Immature natural killer cell (primary cell): ENCODE measurements around the gene TBC1D7. TPM values are rescaled to one million over a fixed set of nuclear protein-coding genes. Genes with fewer than 3 reads are reported as not detected.

Source experiments
- DNase-seq, 3 donors: peaks; one replicate each; pipeline ENCODE4 v3.0.0; 2022; ENCODE audit warnings: mixed read lengths in 1 of 3
- H3K27ac Mint-ChIP-seq, 6 donors: one replicate each; pipeline ENCODE4 v1.8.0; 2020; ENCODE audit warnings: mixed read lengths in 6 of 6, mild to moderate bottlenecking in 5 of 6, inconsistent platforms in 4 of 6, moderate library complexity in 3 of 6
- H3K27me3 Mint-ChIP-seq, 3 donors: one replicate each; pipeline ENCODE4 v1.8.0; 2020 to 2021; ENCODE audit warnings: low read depth in 3 of 3, mild to moderate bottlenecking in 3 of 3, mixed read lengths in 3 of 3, moderate library complexity in 3 of 3, inconsistent platforms in 1 of 3
- H3K36me3 Mint-ChIP-seq, 3 donors: one replicate each; pipeline ENCODE4 v1.8.0; 2020; ENCODE audit warnings: mixed read lengths in 3 of 3, inconsistent platforms in 2 of 3, mild to moderate bottlenecking in 2 of 3
- H3K4me1 Mint-ChIP-seq, 2 donors: one replicate each; pipeline ENCODE4 v1.8.0; 2020; ENCODE audit warnings: inconsistent platforms in 2 of 2, mild to moderate bottlenecking in 2 of 2, mixed read lengths in 2 of 2, moderate library complexity in 1 of 2
- H3K4me3 Mint-ChIP-seq, 5 donors: one replicate each; pipeline ENCODE4 v1.8.0; 2020; ENCODE audit warnings: mild to moderate bottlenecking in 5 of 5, mixed read lengths in 5 of 5, inconsistent platforms in 3 of 5, moderate library complexity in 3 of 5
- H3K9me3 Mint-ChIP-seq, 6 donors: one replicate each; pipeline ENCODE4 v1.8.0; 2020; ENCODE audit warnings: mild to moderate bottlenecking in 6 of 6, mixed read lengths in 6 of 6, inconsistent platforms in 4 of 6, moderate library complexity in 3 of 6
- polyA plus RNA-seq, 3 donors: library from polyadenylated mRNA; unstranded; fragments of 300-500 nt; fragmentation: Illumina TruSeq; gene quantifications; one replicate each; pipeline ENCODE4 v1.2.3, GENCODE V29; 2021

The TBC1D7 gene
- polyA plus RNA-seq, 3 donors from 2014 or later: 19.0 to 40.3 (median 23.5) TPM

DNA sequence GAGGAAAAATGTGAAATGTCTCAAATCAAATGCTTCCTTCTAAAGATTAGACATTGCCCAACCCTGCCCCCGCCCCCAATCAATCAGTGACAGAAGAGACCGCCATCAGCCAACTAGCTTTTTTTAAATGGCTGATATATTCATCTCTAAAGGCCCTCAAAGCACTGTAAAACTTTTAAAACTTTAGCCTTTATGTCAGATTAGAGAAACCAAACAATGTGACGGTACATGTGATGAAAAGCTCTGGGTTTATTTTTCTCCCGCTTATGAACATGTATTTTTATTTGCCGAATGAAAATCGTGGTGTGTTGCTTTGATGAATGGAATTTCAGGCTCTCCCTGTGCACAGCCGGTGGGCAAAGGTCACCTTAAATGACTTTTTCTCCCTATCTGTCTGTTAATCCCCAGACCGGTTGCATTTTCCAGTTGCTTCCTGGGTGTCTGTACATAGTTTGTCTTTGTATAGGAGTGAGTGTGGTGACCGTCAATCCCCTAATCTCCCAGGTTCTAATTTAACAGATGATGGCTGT is 38.5 kb downstream of the TBC1D7 start:
- Mint-ChIP-seq H3K36me3 (peaks cover 18 to 50% (median 24%) of the 10 kb centered on the region in 3 donors), H3K9me3 (peaks cover 0 to 1% (median 0%) of the 10 kb centered on the region in 6 donors), H3K27me3 (no peaks in the 10 kb centered on the region), H3K4me1 (no peaks in the 10 kb centered on the region), H3K4me3 (no peak overlapping the region), H3K27ac (no peak overlapping the region)
- DNase-seq: no peak

DNA sequence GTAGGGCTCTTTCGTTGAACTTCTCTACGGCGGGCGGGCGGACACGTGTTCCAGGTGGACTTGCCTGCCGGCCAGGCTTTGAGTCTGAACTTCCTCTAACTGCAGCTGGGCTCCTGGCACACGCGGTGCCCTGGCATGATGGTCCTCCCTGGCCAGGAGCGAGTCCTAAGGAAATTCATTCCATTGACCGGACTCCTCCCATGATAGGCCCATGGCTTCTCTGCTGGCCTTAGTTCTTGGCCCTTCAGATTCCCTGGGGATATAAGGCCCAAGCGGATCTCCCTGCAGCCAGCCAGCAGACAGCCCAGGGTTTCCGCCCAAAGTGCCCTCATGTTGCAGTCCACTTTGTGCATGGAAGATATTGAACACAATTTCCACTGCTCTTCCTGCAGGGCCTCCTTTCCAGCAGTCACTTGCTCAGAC is 39.4 kb downstream of the TBC1D7 start:
- Mint-ChIP-seq H3K4me1 (no peaks in the 10 kb centered on the region), H3K27ac (no peak overlapping the region), H3K27me3 (no peaks in the 10 kb centered on the region), H3K36me3 (peaks cover 11 to 41% (median 15%) of the 10 kb centered on the region in 3 donors), H3K4me3 (no peak overlapping the region), H3K9me3 (peaks cover 0 to 1% (median 0%) of the 10 kb centered on the region in 6 donors)
- DNase-seq: no peak

DNA sequence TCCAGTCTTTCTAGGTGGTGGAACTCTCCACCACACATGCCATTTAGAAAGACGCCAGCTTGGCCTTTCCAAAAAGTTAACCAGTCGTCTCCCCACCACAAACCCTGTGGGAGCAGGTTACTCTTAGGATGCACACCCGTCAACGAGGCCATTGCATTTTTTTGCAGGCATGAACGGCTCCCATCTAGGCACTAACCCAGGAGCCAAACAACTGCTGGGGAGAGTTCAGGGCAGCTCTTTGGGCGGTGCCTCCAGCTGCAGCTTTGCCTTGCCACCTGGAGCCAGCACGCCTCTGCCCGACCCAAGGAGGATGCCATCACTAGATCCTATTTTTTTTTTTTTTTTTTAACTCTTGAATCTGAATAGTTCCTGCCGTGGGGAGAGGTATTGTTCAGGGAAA is 39.9 kb downstream of the TBC1D7 start:
- Mint-ChIP-seq H3K9me3 (peaks cover 0 to 1% (median 0%) of the 10 kb centered on the region in 6 donors), H3K27ac (no peak overlapping the region), H3K4me1 (no peaks in the 10 kb centered on the region), H3K36me3 (peaks cover 11 to 38% (median 12%) of the 10 kb centered on the region in 3 donors), H3K27me3 (no peaks in the 10 kb centered on the region), H3K4me3 (no peak overlapping the region)
- no peak for DNase-seq

DNA sequence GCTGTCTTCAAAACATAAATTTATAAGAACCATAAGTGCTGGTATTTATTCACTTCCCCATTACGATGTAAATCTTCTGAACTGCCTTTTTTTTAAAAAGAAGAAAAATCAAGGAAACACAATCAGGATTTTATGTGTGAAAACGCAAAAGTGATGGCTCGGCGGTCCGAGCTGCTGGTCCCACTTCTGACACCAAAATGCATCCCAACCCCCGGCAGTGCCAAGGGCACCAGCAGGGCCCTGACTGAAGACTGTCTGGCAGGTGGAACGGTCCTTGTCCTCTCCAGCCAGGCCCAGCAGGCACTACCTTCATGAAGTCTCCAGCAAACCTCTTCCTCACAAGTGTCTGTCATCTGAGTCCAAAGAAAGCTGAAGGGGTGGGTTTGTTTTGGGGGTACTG is 41.2 kb downstream of the TBC1D7 start:
- Mint-ChIP-seq H3K36me3 (peaks cover 7 to 28% (median 8%) of the 10 kb centered on the region in 3 donors), H3K4me3 (no peak overlapping the region), H3K4me1 (no peaks in the 10 kb centered on the region), H3K9me3 (no peaks in the 10 kb centered on the region), H3K27ac (peak overlapping the region in 1 of 6 donors; percentile 0), H3K27me3 (no peaks in the 10 kb centered on the region)
- DNase-seq: no peak

DNA sequence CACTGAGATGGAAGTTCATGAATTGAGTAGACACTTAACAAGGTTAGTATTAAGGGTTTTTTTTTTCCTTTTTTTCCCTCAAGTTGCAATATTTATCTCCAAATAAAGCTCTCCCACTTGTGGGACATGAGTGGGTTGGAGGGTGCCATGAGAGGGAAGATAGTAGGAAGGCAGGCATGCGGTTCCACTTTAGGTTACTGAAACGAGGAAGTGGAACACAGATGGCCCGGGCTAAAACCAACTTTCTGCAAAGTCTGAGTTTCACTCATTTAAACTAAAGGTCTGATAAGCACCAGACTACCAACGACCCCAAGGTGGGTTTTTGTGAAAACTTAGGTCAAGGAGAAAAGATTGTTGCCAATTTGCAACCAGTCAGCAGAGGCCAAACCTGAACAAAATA is 42.2 kb downstream of the TBC1D7 start:
- Mint-ChIP-seq H3K36me3 (peaks cover 7 to 28% (median 8%) of the 10 kb centered on the region in 3 donors), H3K4me3 (no peak overlapping the region), H3K27ac (peak overlapping the region in 1 of 6 donors; percentile 12), H3K4me1 (no peaks in the 10 kb centered on the region), H3K9me3 (no peaks in the 10 kb centered on the region), H3K27me3 (no peaks in the 10 kb centered on the region)
- no peak for DNase-seq

DNA sequence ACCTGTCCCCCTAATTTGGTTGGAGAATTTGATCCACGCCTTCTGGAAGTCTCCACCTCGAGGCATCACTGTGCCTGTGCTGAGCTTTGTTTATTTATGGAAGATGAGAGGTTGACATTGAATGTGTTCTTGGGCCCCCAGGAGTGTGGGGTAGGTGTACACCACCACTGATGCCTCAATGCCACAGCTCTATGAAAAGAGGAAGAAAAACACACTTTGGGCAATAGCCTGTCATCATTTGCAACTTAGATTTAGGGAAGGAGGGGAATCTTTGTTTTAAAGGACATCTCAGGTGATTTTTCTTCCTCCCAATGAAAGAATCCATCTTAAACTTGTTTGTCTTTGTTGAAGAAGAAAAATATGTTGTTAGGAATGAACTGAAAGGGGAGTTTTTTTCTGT is 42.6 kb downstream of the TBC1D7 start:
- H3K4me3 Mint-ChIP-seq: no peak overlapping the region

DNA sequence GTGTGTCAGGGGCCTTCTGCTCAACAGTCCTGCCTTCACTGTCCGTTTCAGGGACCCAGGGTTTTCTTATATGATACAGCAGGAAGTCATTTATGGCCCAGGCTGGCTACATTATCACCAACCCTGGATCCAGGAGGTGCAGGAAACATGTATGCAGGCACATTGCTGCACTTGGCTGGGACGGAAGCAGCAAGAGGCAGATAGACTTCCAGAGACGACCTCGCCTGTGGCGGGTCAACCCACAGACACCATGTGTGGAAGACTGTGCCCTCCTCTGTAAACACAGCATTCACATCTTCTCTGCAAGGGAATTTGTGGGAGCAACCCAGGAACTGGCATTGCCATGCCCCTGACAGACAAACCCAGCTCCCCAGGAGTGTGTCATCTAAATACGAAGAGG is 43.7 kb downstream of the TBC1D7 start:
- no peak for DNase-seq
- no peaks in the 10 kb centered on the region for H3K9me3 Mint-ChIP-seq
- H3K4me3 Mint-ChIP-seq: no peak overlapping the region
- peaks cover 0 to 2% (median 0%) of the 10 kb centered on the region in 3 donors for H3K27me3 Mint-ChIP-seq
- no peaks in the 10 kb centered on the region for H3K4me1 Mint-ChIP-seq
- peak overlapping the region in 1 of 6 donors; percentile 23 for H3K27ac Mint-ChIP-seq
- H3K36me3 Mint-ChIP-seq: peaks cover 0 to 21% (median 8%) of the 10 kb centered on the region in 3 donors

More for the DNA sequence above, 42.6 kb downstream of the TBC1D7 start:
- DNase-seq: no peak
- peaks cover 7 to 28% (median 8%) of the 10 kb centered on the region in 3 donors for H3K36me3 Mint-ChIP-seq
- no peaks in the 10 kb centered on the region for H3K4me1 Mint-ChIP-seq
- no peaks in the 10 kb centered on the region for H3K27me3 Mint-ChIP-seq
- H3K27ac Mint-ChIP-seq: peak overlapping the region in 3 of 6 donors; percentile 12 to 40 (median 20)
- no peaks in the 10 kb centered on the region for H3K9me3 Mint-ChIP-seq

DNA sequence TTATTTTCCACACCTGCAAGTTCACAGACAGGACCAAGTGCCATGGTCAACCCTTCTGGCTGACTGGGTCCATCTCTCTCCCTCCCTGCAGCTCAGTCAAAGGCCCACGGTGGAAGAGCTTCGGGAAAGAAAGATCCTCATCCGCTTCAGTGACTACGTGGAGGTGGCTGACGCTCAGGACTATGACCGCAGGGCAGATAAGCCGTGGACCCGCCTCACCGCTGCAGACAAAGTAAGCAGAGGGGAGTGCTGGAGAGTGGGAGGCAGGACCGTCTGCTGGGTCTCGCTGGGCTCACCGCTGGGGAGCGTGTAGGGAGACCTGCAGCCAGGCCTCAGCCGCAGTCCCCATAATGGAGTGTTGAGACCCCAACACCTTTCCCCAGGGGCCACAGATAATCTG is 45.0 kb downstream of the TBC1D7 start:
- no peak overlapping the region for H3K4me3 Mint-ChIP-seq
- H3K27ac Mint-ChIP-seq: no peak overlapping the region
- DNase-seq: no peak
- peaks cover 0 to 4% (median 1%) of the 10 kb centered on the region in 3 donors for H3K27me3 Mint-ChIP-seq
- H3K4me1 Mint-ChIP-seq: no peaks in the 10 kb centered on the region
- peaks cover 0 to 15% (median 8%) of the 10 kb centered on the region in 3 donors for H3K36me3 Mint-ChIP-seq
- H3K9me3 Mint-ChIP-seq: no peaks in the 10 kb centered on the region

DNA sequence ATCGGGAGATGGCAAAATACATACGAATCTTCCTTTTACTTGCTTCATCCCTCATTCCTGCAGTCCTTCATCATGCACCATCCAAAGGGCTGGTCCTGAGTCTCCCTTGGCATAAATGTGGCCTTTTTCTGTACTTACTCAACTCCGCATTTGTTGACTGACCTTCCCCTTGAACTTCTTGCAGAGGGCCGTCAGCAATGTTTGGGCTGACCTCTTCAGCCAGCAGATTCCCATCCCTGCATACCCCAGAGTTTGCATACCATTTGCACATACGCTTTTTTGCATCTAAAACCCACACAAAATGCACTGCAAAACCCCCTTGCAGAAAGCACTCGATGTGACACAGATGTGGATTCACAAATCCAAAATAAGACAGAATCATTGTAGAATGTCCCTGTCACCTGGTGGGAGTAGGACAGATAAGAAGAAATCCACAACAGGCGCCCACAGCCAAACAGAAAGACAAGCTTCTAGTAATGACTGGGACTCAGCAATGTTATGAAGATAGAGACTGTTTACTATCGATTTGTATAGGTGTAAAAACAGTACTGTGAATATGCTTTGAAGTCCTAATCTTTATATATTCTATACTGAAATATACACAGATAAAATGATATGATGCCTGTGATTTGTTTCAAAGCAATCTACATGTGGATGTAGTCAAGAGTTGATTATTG is 45.8 kb downstream of the TBC1D7 start:
- H3K4me3 Mint-ChIP-seq: no peak overlapping the region
- no peak for DNase-seq
- H3K27me3 Mint-ChIP-seq: peaks cover 0 to 4% (median 1%) of the 10 kb centered on the region in 3 donors
- H3K4me1 Mint-ChIP-seq: no peaks in the 10 kb centered on the region
- no peak overlapping the region for H3K27ac Mint-ChIP-seq
- no peaks in the 10 kb centered on the region for H3K9me3 Mint-ChIP-seq
- H3K36me3 Mint-ChIP-seq: peaks cover 0 to 14% (median 8%) of the 10 kb centered on the region in 3 donors

DNA sequence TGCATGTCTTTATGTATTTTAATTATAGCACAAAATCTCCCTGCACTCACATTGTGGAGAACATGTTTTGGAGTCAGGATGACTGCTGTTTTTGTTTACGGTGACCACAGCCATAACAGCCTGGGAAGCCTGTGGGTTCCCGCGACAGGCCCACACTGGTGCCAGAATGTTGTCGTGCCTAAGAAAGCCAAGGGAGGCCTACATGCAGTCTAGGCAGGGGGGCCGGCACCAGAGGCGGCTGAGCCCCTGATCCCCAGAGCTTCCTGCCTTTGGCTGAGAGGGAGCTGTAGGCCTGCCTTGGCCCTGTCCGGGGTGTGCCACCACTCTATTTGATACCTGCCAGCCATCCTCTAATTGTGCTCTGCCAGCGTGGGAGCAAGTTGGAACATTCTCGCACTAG is 46.7 kb downstream of the TBC1D7 start:
- Mint-ChIP-seq H3K4me1 (no peaks in the 10 kb centered on the region), H3K9me3 (no peaks in the 10 kb centered on the region), H3K36me3 (peaks cover 0 to 8% (median 8%) of the 10 kb centered on the region in 3 donors), H3K27ac (no peak overlapping the region), H3K27me3 (peaks cover 0 to 4% (median 1%) of the 10 kb centered on the region in 3 donors), H3K4me3 (no peak overlapping the region)
- DNase-seq: no peak

DNA sequence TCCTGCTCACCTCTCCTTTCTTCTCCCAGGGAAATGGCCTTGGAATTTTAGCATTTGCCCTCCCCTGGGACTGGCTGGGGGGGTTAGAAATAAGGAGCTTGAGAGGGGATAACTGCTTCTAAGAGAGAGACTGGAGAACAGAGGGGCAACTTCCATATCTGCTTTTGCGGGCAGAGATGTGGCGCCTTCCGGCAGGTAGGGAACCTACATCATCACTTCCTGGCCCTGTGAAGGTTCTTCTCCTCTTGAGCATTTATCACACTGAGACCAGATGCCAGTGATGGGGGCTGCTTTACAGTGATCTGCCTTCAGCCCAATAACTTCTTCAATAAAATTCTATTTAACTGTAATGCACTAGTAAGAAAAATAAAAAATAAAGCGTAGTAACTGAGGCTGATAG is 48.1 kb downstream of the TBC1D7 start:
- Mint-ChIP-seq H3K4me3 (no peak overlapping the region), H3K27ac (no peak overlapping the region), H3K4me1 (peaks cover 5 to 6% of the 10 kb centered on the region in 2 donors), H3K9me3 (no peaks in the 10 kb centered on the region), H3K36me3 (peaks cover 0 to 6% (median 0%) of the 10 kb centered on the region in 3 donors), H3K27me3 (peaks cover 0 to 4% (median 3%) of the 10 kb centered on the region in 3 donors)
- DNase-seq: no peak

DNA sequence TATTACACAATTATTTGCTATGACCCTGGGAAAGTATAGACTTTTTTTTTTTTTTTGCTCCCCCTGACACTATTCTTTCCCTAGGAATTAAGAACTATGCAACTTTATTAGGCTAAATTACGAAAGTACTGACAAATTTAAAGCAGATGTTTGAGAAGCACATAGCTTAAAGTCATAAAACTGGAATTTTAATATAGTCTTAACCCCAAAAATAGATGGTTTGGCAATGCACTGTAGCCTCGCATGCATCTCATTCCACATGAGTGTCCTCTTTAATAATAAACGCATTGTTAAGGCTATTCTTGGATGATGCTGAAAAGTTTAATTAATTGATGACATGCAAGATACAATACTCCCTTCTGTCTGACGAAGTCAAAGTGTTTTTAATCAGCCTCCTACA is 49.3 kb downstream of the TBC1D7 start:
- peaks cover 16 to 18% of the 10 kb centered on the region in 2 donors for H3K4me1 Mint-ChIP-seq
- peaks cover 0 to 6% (median 5%) of the 10 kb centered on the region in 3 donors for H3K27me3 Mint-ChIP-seq
- DNase-seq: no peak

DNA sequence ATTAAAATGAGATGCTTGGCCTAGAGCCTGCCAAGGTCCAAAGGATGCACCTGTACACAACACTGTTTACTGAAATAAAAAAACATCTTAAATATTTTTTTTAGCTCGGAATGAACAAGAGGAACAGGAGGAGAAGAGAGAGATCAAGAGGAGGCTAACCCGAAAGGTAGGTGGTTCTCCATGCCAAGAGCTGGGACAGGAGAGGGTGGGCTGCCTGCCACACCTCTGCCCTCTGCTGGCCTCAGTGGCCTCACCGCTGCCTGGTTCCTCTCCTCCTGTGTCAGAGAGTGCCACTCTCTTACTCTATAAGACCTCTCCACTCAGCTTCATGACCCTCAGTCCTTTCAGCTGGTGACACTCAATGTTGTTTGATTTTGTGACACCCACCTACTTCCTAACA is 50.2 kb downstream of the TBC1D7 start:
- Mint-ChIP-seq H3K27me3 (peaks cover 2 to 6% (median 5%) of the 10 kb centered on the region in 3 donors), H3K4me1 (peaks cover 25 to 26% of the 10 kb centered on the region in 2 donors), H3K4me3 (no peak overlapping the region), H3K9me3 (no peaks in the 10 kb centered on the region), H3K27ac (no peak overlapping the region), H3K36me3 (peaks cover 0 to 6% (median 0%) of the 10 kb centered on the region in 3 donors)
- DNase-seq: no peak

More for the DNA sequence above, 49.3 kb downstream of the TBC1D7 start:
- H3K36me3 Mint-ChIP-seq: peaks cover 0 to 6% (median 0%) of the 10 kb centered on the region in 3 donors
- no peak overlapping the region for H3K4me3 Mint-ChIP-seq
- no peak overlapping the region for H3K27ac Mint-ChIP-seq
- no peaks in the 10 kb centered on the region for H3K9me3 Mint-ChIP-seq

DNA sequence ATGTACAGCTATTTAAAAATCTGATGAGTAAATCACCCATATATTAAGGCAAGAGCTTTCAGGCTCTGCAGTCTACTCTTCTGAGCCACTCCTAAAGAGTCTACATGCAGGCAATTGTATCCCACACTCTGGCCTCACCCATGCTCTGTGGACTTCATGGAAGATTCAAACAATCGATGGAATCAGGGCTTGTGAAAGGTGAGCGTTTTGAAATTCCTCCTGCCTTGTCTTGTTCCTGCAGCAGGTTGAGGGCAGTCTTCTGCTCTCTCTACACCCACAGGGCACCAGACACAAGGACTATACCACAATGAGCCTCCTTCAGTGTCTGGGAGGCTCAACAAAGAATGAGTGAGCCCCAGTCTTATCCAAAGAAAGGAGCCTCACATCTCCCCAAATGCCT is 51.1 kb downstream of the TBC1D7 start:
- H3K27ac Mint-ChIP-seq: no peak overlapping the region

More for the DNA sequence above, 51.1 kb downstream of the TBC1D7 start:
- DNase-seq: no peak
- Mint-ChIP-seq H3K4me1 (peaks cover 29 to 32% of the 10 kb centered on the region in 2 donors), H3K27me3 (peaks cover 3 to 6% (median 5%) of the 10 kb centered on the region in 3 donors), H3K4me3 (no peak overlapping the region), H3K36me3 (peaks cover 0 to 6% (median under 1%) of the 10 kb centered on the region in 3 donors), H3K9me3 (no peaks in the 10 kb centered on the region)
